Measurements from ENCODE around the gene ERCC5. TPM values are rescaled to one million over a fixed set of nuclear protein-coding genes. Genes with fewer than 3 reads are reported as not detected.

Gene ERCC5
- total and polyA plus RNA-seq, 2 of the 8 experiments (the other 6 are each of a cell fraction or from before 2014, with no cell fraction given): 3.8 to 24.4 TPM

GRCh38 chr13:102877303-102877702, 31.5 kb downstream of the ERCC5 start:
- no peak overlapping the region for H3K27ac ChIP-seq (ENCODE audit: low read depth, low read length)
- no peak for DNase-seq (ENCODE audit: low read depth in 1 of 2, low spot score in 2 of 2)
- no peak overlapping the region for H2BK20ac ChIP-seq (ENCODE audit: low read length)
- peaks cover 0 to 14% (median 1%) of the 10 kb centered on the region in 4 experiments; a peak in 3 of 8 replicates for H3K36me3 ChIP-seq (ENCODE audit: control insufficient read depth in 2 of 4, insufficient read depth in 4 of 4, low read length in 3 of 4)
- H3K79me2 ChIP-seq (ENCODE audit: control insufficient read depth in 1 of 2, insufficient read depth in 2 of 2, low read length in 2 of 2): no peaks in the 10 kb centered on the region
- H4K91ac ChIP-seq (replicated peaks; ENCODE audit: insufficient read length, low read length): no peak overlapping the region
- H3K23ac ChIP-seq (ENCODE audit: insufficient read length): no peak overlapping the region
- H3K9ac ChIP-seq (replicated peaks in 1 of 4; ENCODE audit: extremely low read depth in 1 of 4, low read depth in 3 of 4, low read length in 3 of 4): no peak overlapping the region
- FAIRE-seq: no peak
- H3K56ac ChIP-seq (replicated peaks; ENCODE audit: insufficient read length, low read depth, low read length): no peak overlapping the region
- no peak overlapping the region for H2BK120ac ChIP-seq (replicated peaks; ENCODE audit: low read depth, low read length)
- no peak overlapping the region for H3K14ac ChIP-seq (ENCODE audit: insufficient read length)
- H3K23me2 ChIP-seq (ENCODE audit: low read depth, low read length): no peaks in the 10 kb centered on the region
- ChIA-PET CTCF (ENCODE audit: partially characterized antibody) (interaction anchor here (0.7 to 1.7 kb wide), 2 partner anchors 12 to 175 kb away, joined by 3 to 4 read pairs; no protein-coding TSS in a partner anchor), POLR2A (ENCODE audit: partially characterized antibody) (interaction anchor here (0.8 kb wide), 1 partner anchor 20 kb away, joined by 4 read pairs; no protein-coding TSS in a partner anchor)
- no peak overlapping the region for H2BK5ac ChIP-seq (ENCODE audit: low read depth, low read length)
- H3K27me3 ChIP-seq (replicated peaks in 1 of 4; ENCODE audit: control insufficient read depth in 3 of 4, extremely low read depth in 1 of 4, insufficient read depth in 3 of 4, low read length in 3 of 4): no peaks in the 10 kb centered on the region
- H4K5ac ChIP-seq (ENCODE audit: insufficient read length, low read depth, low read length): no peak overlapping the region
- no peaks in the 10 kb centered on the region for H3K79me1 ChIP-seq (ENCODE audit: low read depth, low read length)
- WGBS, 2 experiments (ENCODE audit: extremely low coverage in 1 of 2, insufficient coverage in 1 of 2, insufficient read length in 1 of 2, insufficient replicate concordance in 2 of 2, low coverage in 1 of 2, low lambda C conversion rate in 2 of 2, missing lambda C conversion rate in 1 of 2): 86% methylated on average over 1 of the region's 1 CpG; no CpG with 5 or more reads in 1 of the 2 experiments
- no peak overlapping the region for H3K4me2 ChIP-seq (ENCODE audit: insufficient read depth in 1 of 2, low read depth in 2 of 2, low read length in 2 of 2)
- no peak overlapping the region for H2AK5ac ChIP-seq (ENCODE audit: low read depth, low read length)
- no peak overlapping the region for H3K18ac ChIP-seq (ENCODE audit: extremely low read depth, low read length)
- no peaks in the 10 kb centered on the region for H4K20me1 ChIP-seq (replicated peaks in 1 of 2; ENCODE audit: control insufficient read depth in 1 of 2, insufficient read depth in 2 of 2, low read length in 2 of 2)
- no peak overlapping the region for H2BK15ac ChIP-seq (ENCODE audit: low read length)
- TF ChIP-seq POLR2A (IDR thresholded peaks at IDR 0.05; ENCODE audit: control extremely low read depth in 1 of 2, low read depth in 2 of 2, low read length in 2 of 2): no peak
- TF ChIP-seq BACH1 (IDR thresholded peaks at IDR 0.05; ENCODE audit: low read length): no peak
- no peak for TF ChIP-seq CBX5 (IDR thresholded peaks at IDR 0.05; ENCODE audit: low read depth, low read length)
- TF ChIP-seq CTBP2 (IDR thresholded peaks at IDR 0.05; ENCODE audit: borderline replicate concordance, insufficient read depth, insufficient read length, low read length): no peak
- no peak for TF ChIP-seq BRCA1 (IDR thresholded peaks at IDR 0.05; ENCODE audit: low read depth, low read length)
- no peaks in the 10 kb centered on the region for H3K9me3 ChIP-seq (ENCODE audit: insufficient read depth in 2 of 2, low read depth in 1 of 2, low read length in 1 of 2)
- no peak overlapping the region for H2BK12ac ChIP-seq (ENCODE audit: low read depth, low read length)
- H3K4me3 ChIP-seq (ENCODE audit: extremely low read depth in 1 of 4, insufficient read depth in 2 of 4, low read depth in 3 of 4, low read length in 4 of 4): no peak overlapping the region
- H3K4ac ChIP-seq (replicated peaks; ENCODE audit: insufficient read length, low read depth, low read length): no peak overlapping the region
- peaks cover 0 to 4% (median 3%) of the 10 kb centered on the region in 4 experiments; a peak in 2 of 7 replicates for H3K4me1 ChIP-seq (replicated peaks in 1 of 4; ENCODE audit: control insufficient read depth in 3 of 4, insufficient read depth in 4 of 4, low read length in 3 of 4)
- no peak overlapping the region for H4K8ac ChIP-seq (ENCODE audit: extremely low read depth, insufficient read depth, low read length)
- H2AFZ ChIP-seq (ENCODE audit: low read length): no peak overlapping the region
